ENCODE data around the gene TBC1D22A. TPM values are rescaled to one million over a fixed set of nuclear protein-coding genes. Genes with fewer than 3 reads are reported as not detected.

TBC1D22A gene
- total RNA-seq, 1 donor from 2014 or later, result 34.1 TPM

GRCh38 chr22:46965555-46966494 is 203.4 kb downstream of the TBC1D22A start:
- ATAC-seq (no peak), DNase-seq (no peak)

GRCh38 chr22:46966495-46966845 is 204.0 kb downstream of the TBC1D22A start:
- Histone ChIP-seq H3K27ac (no peak overlapping the region), H3K4me3 (no peak overlapping the region), H3K4me1 (peaks cover under 1% of the 10 kb centered on the region), H3K9me3 (no peaks in the 10 kb centered on the region), H3K36me3 (no peaks in the 10 kb centered on the region), H3K27me3 (ENCODE audit: low read depth) (no peaks in the 10 kb centered on the region)
- intact Hi-C loops (cut with DNase I), result no loop called here
- no peak for TF ChIP-seq CTCF (IDR thresholded peaks at IDR 0.05)
- no peak for DNase-seq
- ATAC-seq, result no peak

More at GRCh38 chr22:46965555-46966494, 203.4 kb downstream of the TBC1D22A start:
- TF ChIP-seq CTCF (IDR thresholded peaks at IDR 0.05), result no peak
- Histone ChIP-seq H3K36me3 (no peaks in the 10 kb centered on the region), H3K9me3 (no peaks in the 10 kb centered on the region), H3K27ac (no peak overlapping the region), H3K4me3 (no peak overlapping the region), H3K4me1 (no peaks in the 10 kb centered on the region), H3K27me3 (ENCODE audit: low read depth) (no peaks in the 10 kb centered on the region)
- intact Hi-C loops (cut with DNase I), result no loop called here

GRCh38 chr22:46966846-46967245 is 204.4 kb downstream of the TBC1D22A start:
- no peak for TF ChIP-seq CTCF (IDR thresholded peaks at IDR 0.05)
- Histone ChIP-seq H3K4me3 (no peak overlapping the region), H3K4me1 (peaks cover 4% of the 10 kb centered on the region), H3K36me3 (no peaks in the 10 kb centered on the region), H3K27ac (no peak overlapping the region), H3K9me3 (no peaks in the 10 kb centered on the region), H3K27me3 (ENCODE audit: low read depth) (no peaks in the 10 kb centered on the region)
- ATAC-seq (no peak), DNase-seq (no peak)
- intact Hi-C loops (cut with DNase I), result no loop called here

GRCh38 chr22:46967445-46968358 is 205.3 kb downstream of the TBC1D22A start:
- TF ChIP-seq CTCF (IDR thresholded peaks at IDR 0.05), result no peak
- Histone ChIP-seq H3K4me3 (no peak overlapping the region), H3K36me3 (no peaks in the 10 kb centered on the region), H3K4me1 (peaks cover 11% of the 10 kb centered on the region), H3K9me3 (no peaks in the 10 kb centered on the region), H3K27ac (no peak overlapping the region), H3K27me3 (ENCODE audit: low read depth) (no peaks in the 10 kb centered on the region)
- DNase-seq, result no peak
- no peak for ATAC-seq
- intact Hi-C loops (cut with DNase I), result no loop called here

- intact Hi-C loops (cut with DNase I), result no loop called here
- ATAC-seq (no peak), DNase-seq (no peak)
- Histone ChIP-seq H3K36me3 (no peaks in the 10 kb centered on the region), H3K27ac (no peak overlapping the region), H3K4me3 (no peak overlapping the region), H3K27me3 (ENCODE audit: low read depth) (no peaks in the 10 kb centered on the region), H3K4me1 (peaks cover 11% of the 10 kb centered on the region), H3K9me3 (no peaks in the 10 kb centered on the region)
- TF ChIP-seq CTCF (IDR thresholded peaks at IDR 0.05), result no peak
These were observed 205.9 kb downstream of the TBC1D22A start for GRCh38 chr22:46968359-46968740.

All from lower lobe of right lung (tissue), 2 donors.